Measurements from ENCODE around the gene JMJD8. TPM values are rescaled to one million over a fixed set of nuclear protein-coding genes. Genes with fewer than 3 reads are reported as not detected.

Gene JMJD8
- total and polyA plus RNA-seq, 9 of the 15 experiments (the other 6 are each of a cell fraction or from before 2014, with no cell fraction given), result 1.2 to 50.6 (median 29.3) TPM

DNA sequence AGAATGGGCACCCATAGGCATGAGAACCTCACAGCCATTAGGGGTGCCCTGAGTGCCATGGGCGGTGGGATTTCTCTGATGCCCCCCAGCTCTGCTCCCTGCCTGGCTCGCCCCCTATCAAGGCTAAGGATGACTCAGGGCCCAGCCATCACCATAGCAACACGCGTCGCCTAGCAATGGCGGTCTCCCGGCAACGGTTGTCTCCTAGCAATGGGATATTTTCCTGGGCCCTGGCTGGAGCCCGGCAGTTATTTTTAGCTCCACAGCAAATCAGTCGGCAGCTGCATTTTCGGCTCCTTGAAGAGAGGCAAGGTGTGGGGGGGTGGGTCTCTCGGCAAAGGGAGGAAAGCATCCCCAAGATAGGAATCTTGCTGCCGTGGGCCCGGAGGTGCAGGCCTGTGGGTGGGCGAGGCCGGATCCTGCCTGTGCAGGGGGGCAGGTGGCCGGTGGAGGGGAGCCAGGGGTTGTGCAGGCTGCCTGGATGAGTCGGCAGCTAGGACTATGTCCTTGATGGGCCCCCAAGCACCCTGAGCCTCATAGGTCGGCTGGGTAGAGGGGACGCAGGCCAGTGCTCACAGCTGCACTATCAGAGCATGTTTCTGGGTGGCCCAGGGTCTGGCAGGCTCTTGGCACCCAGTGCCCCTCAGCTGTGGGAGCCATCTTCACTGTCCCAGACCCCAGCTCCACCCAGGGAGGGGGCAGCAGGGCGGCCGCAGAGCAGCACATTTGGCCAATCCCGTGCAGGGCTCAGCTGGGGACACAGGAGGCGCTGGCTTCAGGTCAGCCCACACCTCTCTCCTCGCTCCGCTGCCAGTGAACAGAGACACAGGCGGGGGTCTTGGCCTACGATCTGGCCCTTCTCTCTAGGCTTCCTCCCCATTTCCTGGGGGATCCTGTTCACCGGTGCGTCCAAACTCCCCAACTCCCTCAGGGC, 25.7 kb upstream of the JMJD8 start (continued):
- TF ChIP-seq YBX1 (IDR thresholded peaks at IDR 0.05), result no peak
- no peak for TF ChIP-seq ZNF174 (CRISPR knock-in tag; IDR thresholded peaks at IDR 0.05)
- TF ChIP-seq ZBTB12 (CRISPR knock-in tag; IDR thresholded peaks at IDR 0.05), result no peak
- no peak for TF ChIP-seq CHD2 (IDR thresholded peaks at IDR 0.05; ENCODE audit: low read depth, low read length)
- TF ChIP-seq SIX5 (IDR thresholded peaks at IDR 0.05; ENCODE audit: borderline replicate concordance in 1 of 2, insufficient read depth in 1 of 2, low read depth in 1 of 2, low read length in 2 of 2), result peak in 1 of 2 experiments; percentile 36; a peak in 1 of 4 replicates
- TF ChIP-seq, protein P1, sequence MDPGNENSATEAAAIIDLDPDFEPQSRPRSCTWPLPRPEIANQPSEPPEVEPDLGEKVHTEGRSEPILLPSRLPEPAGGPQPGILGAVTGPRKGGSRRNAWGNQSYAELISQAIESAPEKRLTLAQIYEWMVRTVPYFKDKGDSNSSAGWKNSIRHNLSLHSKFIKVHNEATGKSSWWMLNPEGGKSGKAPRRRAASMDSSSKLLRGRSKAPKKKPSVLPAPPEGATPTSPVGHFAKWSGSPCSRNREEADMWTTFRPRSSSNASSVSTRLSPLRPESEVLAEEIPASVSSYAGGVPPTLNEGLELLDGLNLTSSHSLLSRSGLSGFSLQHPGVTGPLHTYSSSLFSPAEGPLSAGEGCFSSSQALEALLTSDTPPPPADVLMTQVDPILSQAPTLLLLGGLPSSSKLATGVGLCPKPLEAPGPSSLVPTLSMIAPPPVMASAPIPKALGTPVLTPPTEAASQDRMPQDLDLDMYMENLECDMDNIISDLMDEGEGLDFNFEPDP (CRISPR knock-in tag; IDR thresholded peaks at IDR 0.05), result no peak
- no peak for TF ChIP-seq HCFC1 (IDR thresholded peaks at IDR 0.05; ENCODE audit: low read depth, low read length)
- peak; percentile 98 for TF ChIP-seq CREBBP (IDR thresholded peaks at IDR 0.05; ENCODE audit: low read depth, low read length)
- no peak for TF ChIP-seq TAF1 (IDR thresholded peaks at IDR 0.05; ENCODE audit: control insufficient read depth, extremely low read depth, insufficient read depth, low read length, severe bottlenecking)
- TF ChIP-seq, protein P2, sequence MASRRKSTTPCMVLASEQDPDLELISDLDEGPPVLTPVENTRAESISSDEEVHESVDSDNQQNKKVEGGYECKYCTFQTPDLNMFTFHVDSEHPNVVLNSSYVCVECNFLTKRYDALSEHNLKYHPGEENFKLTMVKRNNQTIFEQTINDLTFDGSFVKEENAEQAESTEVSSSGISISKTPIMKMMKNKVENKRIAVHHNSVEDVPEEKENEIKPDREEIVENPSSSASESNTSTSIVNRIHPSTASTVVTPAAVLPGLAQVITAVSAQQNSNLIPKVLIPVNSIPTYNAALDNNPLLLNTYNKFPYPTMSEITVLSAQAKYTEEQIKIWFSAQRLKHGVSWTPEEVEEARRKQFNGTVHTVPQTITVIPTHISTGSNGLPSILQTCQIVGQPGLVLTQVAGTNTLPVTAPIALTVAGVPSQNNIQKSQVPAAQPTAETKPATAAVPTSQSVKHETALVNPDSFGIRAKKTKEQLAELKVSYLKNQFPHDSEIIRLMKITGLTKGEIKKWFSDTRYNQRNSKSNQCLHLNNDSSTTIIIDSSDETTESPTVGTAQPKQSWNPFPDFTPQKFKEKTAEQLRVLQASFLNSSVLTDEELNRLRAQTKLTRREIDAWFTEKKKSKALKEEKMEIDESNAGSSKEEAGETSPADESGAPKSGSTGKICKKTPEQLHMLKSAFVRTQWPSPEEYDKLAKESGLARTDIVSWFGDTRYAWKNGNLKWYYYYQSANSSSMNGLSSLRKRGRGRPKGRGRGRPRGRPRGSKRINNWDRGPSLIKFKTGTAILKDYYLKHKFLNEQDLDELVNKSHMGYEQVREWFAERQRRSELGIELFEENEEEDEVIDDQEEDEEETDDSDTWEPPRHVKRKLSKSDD (conservative IDR thresholded peaks at IDR 0.05; ENCODE audit: low read length), result peak; percentile 54; the same call in 1 of the 2 replicates
- TF ChIP-seq, protein P3, sequence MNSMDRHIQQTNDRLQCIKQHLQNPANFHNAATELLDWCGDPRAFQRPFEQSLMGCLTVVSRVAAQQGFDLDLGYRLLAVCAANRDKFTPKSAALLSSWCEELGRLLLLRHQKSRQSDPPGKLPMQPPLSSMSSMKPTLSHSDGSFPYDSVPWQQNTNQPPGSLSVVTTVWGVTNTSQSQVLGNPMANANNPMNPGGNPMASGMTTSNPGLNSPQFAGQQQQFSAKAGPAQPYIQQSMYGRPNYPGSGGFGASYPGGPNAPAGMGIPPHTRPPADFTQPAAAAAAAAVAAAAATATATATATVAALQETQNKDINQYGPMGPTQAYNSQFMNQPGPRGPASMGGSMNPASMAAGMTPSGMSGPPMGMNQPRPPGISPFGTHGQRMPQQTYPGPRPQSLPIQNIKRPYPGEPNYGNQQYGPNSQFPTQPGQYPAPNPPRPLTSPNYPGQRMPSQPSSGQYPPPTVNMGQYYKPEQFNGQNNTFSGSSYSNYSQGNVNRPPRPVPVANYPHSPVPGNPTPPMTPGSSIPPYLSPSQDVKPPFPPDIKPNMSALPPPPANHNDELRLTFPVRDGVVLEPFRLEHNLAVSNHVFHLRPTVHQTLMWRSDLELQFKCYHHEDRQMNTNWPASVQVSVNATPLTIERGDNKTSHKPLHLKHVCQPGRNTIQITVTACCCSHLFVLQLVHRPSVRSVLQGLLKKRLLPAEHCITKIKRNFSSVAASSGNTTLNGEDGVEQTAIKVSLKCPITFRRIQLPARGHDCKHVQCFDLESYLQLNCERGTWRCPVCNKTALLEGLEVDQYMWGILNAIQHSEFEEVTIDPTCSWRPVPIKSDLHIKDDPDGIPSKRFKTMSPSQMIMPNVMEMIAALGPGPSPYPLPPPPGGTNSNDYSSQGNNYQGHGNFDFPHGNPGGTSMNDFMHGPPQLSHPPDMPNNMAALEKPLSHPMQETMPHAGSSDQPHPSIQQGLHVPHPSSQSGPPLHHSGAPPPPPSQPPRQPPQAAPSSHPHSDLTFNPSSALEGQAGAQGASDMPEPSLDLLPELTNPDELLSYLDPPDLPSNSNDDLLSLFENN (IDR thresholded peaks at IDR 0.05; ENCODE audit: low read depth in 2 of 2, low read length in 2 of 2), result no peak
- no peak for TF ChIP-seq MYBL2 (IDR thresholded peaks at IDR 0.05; ENCODE audit: low read depth)
- TF ChIP-seq MYBL2 (CRISPR knock-in tag; IDR thresholded peaks at IDR 0.05; ENCODE audit: borderline replicate concordance), result no peak
- TF ChIP-seq CBX2 (IDR thresholded peaks at IDR 0.05; ENCODE audit: insufficient read depth, low read length, poor library complexity, severe bottlenecking), result no peak
- no peak for TF ChIP-seq ZNF354B (CRISPR knock-in tag; IDR thresholded peaks at IDR 0.05)
- TF ChIP-seq SMARCA4 (IDR thresholded peaks at IDR 0.05), result no peak
- no peak for TF ChIP-seq ZNF584 (CRISPR knock-in tag; IDR thresholded peaks at IDR 0.05; ENCODE audit: low read depth)
- TF ChIP-seq OTX1 (CRISPR knock-in tag; IDR thresholded peaks at IDR 0.05), result no peak
- no peak for TF ChIP-seq NFIC (IDR thresholded peaks at IDR 0.05)

All from K562 (cell line).